VCaP (cell line): ENCODE results near the gene SNX6.

Source experiments
- H3K27ac ChIP-seq: fragments of 450-650 bp; 2 replicates; pipeline ENCODE4 v1.5.1; 2017
- TF ChIP-seq, protein P1 (sequence below): fragments of 450-650 bp; conservative IDR thresholded peaks from 2 replicates; pipeline ENCODE4 v1.5.1; 2017; ENCODE audit warnings: mild to moderate bottlenecking, moderate library complexity

The SNX6 gene

DNA sequence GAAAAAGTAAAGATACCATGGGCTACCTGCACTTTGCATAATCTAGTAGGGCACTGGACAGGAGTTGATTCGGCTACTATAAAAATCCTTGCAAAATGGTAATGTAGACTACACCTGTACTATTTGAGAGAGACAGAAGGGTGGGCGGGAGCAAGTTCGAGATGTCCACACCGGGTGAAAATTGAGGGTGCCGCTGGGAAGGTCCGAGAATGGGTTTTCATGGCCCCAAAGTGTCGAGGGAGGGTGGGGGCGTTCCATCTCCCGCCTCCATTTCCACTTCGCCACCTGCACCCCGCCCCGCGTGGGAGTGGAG, 648 bp downstream of the SNX6 start:
- TF ChIP-seq, protein P1, sequence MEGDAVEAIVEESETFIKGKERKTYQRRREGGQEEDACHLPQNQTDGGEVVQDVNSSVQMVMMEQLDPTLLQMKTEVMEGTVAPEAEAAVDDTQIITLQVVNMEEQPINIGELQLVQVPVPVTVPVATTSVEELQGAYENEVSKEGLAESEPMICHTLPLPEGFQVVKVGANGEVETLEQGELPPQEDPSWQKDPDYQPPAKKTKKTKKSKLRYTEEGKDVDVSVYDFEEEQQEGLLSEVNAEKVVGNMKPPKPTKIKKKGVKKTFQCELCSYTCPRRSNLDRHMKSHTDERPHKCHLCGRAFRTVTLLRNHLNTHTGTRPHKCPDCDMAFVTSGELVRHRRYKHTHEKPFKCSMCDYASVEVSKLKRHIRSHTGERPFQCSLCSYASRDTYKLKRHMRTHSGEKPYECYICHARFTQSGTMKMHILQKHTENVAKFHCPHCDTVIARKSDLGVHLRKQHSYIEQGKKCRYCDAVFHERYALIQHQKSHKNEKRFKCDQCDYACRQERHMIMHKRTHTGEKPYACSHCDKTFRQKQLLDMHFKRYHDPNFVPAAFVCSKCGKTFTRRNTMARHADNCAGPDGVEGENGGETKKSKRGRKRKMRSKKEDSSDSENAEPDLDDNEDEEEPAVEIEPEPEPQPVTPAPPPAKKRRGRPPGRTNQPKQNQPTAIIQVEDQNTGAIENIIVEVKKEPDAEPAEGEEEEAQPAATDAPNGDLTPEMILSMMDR: no peak
- H3K27ac ChIP-seq: peak overlapping the region; percentile 86

DNA sequence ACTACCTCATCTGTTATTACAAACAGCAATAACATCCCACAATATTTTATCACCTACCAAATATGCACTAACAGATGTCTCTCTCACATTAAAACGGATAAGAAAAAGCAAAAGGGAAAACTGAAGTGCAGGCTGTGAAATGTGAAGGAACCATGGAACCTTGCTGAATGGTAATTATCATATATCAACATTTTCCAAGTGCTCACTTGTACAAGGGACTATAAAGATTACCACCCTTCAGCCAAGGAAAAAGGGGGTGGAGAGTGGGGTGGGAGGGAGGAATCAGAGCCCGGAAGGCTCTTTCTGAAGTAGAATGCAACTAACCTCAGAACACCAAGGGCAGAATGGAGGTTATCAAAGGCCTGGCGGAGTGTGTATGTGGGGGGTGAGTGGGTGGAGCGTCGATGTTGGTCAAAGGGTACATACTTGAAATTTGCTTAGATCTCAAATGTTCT, 1.2 kb downstream of the SNX6 start:
- H3K27ac ChIP-seq: peak overlapping the region; percentile 86
- TF ChIP-seq, protein P1: no peak

GRCh38 chr14:34623506-34623905, 6.4 kb downstream of the SNX6 start:
- H3K27ac ChIP-seq: no peak overlapping the region
- TF ChIP-seq, protein P1: no peak

DNA sequence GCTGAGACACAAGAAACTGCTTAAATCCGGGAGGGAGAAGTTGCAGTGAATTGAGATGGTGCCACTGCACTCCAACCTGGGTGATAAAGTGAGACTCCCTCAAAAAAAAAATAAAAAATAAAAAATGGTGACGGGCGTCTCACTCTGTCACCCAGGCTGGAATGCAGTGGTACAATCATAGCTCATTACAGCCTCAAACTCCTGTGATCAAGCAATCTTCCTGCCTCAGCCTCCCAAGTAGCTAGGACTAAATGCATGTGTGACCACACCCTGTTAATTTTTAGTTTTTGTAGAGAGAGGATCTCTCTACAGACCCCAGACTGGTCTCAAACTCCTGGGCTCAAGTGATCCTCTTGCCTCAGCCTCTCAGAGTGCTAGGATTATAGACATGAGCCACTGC, 9.1 kb downstream of the SNX6 start:
- no peak overlapping the region for H3K27ac ChIP-seq
- TF ChIP-seq, protein P1: no peak

GRCh38 chr14:34620115-34620514, 9.8 kb downstream of the SNX6 start:
- no peak overlapping the region for H3K27ac ChIP-seq
- TF ChIP-seq, protein P1: no peak

DNA sequence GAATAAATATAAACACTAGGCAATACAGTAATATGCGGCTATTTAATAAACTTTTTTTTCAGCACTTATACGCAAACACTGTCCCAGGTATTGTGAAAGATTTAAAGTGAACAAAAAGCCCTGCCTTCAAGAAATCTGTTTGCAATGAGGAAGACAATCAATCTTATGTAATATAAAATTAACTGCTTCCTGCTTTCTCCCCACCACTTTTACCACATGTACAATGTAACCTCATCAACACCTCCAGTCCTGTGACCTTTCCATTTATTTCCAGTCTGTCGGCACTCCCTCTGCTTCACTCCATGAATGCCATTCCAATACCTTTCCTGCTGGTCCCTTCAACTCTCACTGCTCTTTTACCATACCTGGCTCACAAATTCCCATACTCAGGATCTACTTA, 10.5 kb downstream of the SNX6 start:
- TF ChIP-seq, protein P1: no peak
- no peak overlapping the region for H3K27ac ChIP-seq

GRCh38 chr14:34616360-34616759, 13.6 kb downstream of the SNX6 start:
- H3K27ac ChIP-seq: no peak overlapping the region
- TF ChIP-seq, protein P1: no peak

DNA sequence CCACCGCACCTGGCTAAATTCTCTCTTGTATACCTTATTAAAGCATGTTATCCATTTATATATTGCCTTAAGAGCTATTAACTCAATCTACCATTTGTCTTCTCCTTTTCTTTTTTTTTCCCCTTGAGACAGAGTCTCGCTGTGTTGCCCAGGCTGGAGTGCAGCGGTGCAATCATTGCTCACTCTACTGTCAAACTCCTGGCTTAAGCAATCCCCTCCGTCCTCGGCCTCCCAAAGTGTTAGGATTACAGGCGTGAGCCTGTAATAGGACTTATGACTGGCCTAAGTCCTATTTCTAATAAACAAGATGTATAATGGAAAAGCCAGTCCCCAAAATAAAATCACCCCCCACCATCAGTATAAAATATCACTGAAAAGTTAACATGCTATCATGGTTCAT, 14.4 kb downstream of the SNX6 start:
- TF ChIP-seq, protein P1: no peak
- H3K27ac ChIP-seq: no peak overlapping the region
